Inferior parietal cortex (tissue), 1 donor: ENCODE measurements around the gene BMP2.

Source experiments
- DNase-seq: peaks from one replicate; pipeline ENCODE4 v3.0.0-alpha.2; 2016; ENCODE audit errors: extremely low spot score

The BMP2 gene

DNA sequence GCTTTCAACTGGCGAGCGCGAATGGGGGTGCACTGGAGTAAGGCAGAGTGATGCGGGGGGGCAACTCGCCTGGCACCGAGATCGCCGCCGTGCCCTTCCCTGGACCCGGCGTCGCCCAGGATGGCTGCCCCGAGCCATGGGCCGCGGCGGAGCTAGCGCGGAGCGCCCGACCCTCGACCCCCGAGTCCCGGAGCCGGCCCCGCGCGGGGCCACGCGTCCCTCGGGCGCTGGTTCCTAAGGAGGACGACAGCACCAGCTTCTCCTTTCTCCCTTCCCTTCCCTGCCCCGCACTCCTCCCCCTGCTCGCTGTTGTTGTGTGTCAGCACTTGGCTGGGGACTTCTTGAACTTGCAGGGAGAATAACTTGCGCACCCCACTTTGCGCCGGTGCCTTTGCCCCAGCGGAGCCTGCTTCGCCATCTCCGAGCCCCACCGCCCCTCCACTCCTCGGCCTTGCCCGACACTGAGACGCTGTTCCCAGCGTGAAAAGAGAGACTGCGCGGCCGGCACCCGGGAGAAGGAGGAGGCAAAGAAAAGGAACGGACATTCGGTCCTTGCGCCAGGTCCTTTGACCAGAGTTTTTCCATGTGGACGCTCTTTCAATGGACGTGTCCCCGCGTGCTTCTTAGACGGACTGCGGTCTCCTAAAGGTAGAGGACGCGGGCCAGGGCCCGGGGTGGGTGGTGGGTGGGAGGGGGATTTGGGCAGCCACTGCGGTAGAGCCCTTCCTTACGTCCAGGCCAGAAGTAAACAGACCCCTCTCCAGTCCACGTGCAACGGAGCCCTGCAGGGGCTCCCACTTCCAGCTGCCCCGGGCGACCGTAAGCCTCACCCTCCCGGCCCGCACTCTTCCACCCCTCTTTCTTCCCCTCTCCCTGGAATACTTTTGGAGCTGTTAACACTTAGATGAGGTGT, 998 bp downstream of the BMP2 start:
- DNase-seq: no peak

DNA sequence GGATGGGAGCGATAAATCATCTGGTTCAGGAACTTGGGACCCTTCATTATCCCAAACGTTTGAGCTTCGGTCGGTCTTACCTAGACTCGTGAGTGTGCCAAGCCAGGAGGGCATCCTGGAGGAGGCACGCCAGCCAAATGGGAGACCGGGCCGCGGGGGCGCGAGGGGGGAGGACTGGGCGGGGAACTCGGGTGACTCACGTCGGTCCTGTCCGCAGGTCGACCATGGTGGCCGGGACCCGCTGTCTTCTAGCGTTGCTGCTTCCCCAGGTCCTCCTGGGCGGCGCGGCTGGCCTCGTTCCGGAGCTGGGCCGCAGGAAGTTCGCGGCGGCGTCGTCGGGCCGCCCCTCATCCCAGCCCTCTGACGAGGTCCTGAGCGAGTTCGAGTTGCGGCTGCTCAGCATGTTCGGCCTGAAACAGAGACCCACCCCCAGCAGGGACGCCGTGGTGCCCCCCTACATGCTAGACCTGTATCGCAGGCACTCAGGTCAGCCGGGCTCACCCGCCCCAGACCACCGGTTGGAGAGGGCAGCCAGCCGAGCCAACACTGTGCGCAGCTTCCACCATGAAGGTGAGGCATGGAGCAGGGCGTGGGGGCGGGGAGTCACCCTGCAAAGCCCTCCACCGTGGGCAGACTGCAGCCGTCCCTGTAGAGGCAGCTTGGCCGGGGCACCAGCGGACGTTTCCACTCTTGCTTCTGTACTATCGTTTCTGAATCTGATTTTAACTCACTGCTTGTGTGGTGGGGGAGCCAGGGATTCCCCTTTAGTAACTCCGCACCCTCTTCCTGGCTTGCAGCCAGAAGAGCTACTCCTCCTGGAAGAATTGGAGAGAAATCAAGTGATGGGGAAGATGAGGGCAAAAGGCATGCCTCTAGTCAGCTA, 2.7 kb downstream of the BMP2 start:
- DNase-seq: no peak

GRCh38 chr20:6770786-6771100, 3.3 kb downstream of the BMP2 start:
- DNase-seq: no peak

- DNase-seq: no peak
Observed at GRCh38 chr20:6780433-6781190, 13.1 kb downstream of the BMP2 start.

DNA sequence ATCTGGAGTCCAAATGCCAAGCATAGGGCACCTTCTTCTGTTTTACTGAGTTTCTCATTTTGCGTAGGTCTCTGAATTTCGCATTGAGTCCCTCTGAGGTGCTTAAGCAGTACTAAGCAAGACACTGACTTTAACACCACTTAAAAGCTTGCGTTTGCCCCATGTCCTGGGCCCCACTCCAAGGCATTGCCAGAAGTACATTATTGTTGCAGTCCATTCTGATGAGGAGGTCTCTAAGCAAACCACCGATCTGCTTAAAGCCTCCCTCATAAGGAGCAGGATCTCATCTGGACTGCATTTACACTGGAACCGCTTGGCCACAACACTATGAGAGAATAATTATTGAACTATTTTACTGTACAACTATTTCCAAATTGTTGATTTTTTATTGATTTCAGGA, 16.3 kb downstream of the BMP2 start:
- DNase-seq: no peak

DNA sequence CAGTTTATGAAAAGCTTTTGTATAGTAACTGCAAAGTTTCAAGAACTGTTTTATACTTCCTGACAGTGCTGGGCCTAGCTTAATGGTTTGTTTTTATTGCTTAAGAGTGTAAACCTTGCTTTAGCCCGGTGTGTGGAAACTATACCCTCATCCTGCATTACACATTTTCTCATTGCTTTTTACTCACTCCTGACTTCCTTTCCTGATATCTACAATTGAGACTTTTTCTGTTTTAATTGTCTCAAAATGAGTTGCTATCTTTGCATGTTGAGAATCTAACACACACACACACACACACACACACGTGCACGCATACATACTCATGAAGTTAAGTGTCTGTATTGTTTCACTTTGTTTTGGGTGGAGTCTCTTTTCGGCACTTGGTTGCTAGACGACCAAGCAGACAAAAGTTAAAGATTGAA, 16.7 kb downstream of the BMP2 start:
- no peak for DNase-seq

DNA sequence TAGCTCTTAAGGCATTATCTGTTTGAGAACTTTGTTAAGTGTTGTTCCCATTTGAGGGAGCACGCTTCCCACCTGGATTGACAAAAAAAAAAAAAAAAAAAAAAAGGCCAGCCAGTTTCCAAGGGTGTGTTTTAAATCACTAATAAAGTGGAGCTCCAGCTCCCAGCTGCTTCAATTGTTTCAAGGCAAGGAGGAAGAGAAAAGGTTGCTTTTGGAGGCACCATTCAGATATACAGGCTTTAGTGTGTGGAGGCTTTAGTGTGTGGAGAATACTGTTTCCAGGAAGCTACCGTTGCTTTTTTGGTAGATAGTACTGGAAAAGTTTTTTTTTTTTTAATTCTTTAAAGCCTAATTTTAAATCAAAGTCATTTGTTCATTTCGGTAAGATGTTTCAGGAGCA, 17.3 kb downstream of the BMP2 start:
- DNase-seq: no peak

- DNase-seq: no peak
Observed at GRCh38 chr20:6786548-6786947, 19.1 kb downstream of the BMP2 start.

DNA sequence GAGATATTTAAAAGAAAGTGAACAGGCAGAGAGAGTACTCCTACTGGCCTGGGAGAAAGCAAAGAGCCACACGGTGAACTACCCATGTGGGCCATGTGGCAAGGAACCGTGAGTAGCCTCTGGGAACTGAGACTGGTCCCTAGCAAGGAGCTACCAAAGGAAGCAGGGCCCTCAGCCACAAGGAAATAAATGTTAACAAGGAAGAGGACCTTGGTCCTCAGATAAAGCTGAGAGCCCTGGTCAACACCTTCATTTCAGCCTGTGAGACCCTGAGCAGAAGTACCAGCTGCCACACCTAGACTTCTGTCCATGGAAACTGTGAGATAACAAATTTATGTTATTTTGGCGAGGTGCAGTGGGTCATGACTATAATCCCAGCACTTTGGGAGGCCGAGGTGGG, 25.3 kb downstream of the BMP2 start:
- DNase-seq: no peak

DNA sequence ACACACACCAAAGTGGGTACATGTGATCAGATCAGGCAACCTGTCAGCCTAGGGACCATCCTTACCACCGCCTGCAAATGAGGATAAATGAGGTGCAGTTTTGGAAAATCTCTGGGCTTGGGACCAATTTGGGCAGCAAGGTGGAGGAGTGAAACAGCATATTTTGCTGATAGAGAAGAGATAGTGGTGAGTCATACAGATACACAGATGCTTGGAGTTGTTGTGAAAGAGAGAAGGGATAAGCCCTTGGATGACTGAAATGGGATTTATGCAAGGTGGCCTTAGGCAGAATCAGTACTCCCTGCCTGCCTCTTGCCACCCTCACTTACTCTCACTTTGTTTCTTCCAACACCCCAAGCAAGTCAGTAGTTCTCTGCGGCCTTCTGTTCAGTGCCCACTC, 34.7 kb downstream of the BMP2 start:
- DNase-seq: no peak

GRCh38 chr20:6806275-6806674, 38.8 kb downstream of the BMP2 start:
- DNase-seq: no peak

GRCh38 chr20:6811262-6812035, 44.0 kb downstream of the BMP2 start:
- no peak for DNase-seq

DNA sequence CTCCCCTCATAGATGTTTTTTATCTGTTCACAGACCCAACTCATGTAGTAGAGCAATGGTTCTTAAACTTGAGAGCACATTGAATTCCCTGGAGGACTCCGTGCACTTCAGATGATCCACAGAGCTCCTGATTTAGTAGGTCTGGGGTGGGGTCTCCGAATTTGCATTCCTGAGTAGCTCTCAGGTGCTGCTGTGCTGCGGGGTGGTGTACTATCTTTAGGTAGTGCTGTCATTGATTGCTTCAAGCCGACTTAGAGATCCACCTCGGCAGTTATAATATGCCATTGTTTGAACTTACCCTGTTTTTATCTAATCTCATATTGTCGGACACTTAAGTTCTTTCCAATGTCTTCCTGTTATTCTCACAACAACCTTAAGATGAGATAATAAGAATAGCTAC, 45.0 kb downstream of the BMP2 start:
- DNase-seq: no peak

- DNase-seq: no peak
Observed at GRCh38 chr20:6814945-6815344, 47.5 kb downstream of the BMP2 start.

DNA sequence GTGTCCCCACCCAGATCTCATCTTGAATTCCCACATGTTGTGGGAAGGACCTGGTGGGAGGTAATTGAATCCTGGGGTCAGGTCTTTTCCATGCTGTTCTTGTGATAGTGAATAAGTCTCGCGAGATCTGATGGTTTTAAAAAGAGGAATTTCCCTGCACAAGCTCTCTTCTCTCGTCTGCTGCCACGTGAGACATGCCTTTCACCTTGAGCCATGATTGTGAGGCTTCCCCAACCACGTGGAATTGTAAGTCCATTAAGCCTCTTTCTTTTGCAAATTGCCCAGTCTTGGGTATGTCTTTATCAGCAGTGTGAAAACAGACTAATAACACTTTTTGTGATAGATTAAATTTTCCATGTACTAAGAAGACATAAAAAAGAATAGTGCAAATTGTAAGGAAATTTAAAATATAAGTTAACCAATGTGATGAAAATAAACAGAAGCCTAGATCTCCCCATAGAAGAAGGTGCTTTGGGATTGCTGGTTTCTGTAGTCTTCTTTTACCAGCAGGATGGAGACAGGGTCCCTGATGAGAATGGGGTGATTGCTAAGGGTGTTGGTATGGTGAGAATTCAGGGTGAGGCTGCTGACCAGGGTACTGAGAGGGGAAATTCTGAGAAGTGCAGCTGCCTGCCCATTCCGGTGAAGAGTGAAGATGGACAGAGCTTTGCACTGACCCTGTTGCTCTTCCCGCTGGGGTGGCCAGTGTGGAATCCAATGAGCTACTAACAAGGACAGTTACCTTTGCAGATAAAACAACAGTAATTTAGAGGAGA, 50.7 kb downstream of the BMP2 start:
- no peak for DNase-seq

GRCh38 chr20:6819599-6819998, 52.1 kb downstream of the BMP2 start:
- no peak for DNase-seq

DNA sequence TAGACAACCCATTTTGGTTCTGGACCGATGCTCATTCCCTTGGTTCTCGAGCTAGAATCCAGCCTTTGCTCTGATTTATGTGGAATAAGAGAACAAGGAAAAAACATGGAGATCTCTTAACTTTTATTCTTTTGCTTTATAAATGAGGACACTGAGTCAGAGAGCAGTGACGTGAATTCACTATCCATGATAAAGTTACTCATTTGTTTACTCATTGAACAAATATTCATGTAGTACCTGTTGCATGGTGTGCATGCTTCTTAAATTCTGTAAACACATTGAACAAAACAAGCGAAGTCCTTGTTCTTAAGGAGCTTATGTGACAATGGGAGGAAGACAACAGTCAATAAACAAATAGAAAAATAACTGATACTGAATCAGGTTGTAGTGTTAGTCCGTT, 56.9 kb downstream of the BMP2 start:
- DNase-seq: no peak

DNA sequence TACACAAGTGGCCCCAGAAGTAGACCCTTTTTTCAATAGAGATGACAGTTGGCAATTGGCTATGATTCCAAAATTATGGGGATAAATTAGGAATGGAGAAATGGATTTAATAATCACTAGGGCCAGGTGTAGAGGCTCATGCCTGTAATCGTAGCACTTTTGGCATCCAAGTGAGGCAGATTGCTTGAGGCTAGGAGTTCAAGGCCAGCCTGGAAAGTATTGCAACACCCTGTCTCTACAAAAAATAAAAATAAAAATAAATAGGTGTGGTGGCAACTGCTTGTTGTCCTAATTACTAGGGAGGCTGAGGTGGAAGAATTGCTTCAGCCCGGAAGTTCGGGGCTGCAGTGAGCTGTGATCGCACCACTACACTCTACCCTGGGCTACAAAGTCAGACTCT, 60.0 kb downstream of the BMP2 start:
- no peak for DNase-seq

- DNase-seq: peak; percentile 82
Observed at GRCh38 chr20:6828794-6829423, 61.4 kb downstream of the BMP2 start.

DNA sequence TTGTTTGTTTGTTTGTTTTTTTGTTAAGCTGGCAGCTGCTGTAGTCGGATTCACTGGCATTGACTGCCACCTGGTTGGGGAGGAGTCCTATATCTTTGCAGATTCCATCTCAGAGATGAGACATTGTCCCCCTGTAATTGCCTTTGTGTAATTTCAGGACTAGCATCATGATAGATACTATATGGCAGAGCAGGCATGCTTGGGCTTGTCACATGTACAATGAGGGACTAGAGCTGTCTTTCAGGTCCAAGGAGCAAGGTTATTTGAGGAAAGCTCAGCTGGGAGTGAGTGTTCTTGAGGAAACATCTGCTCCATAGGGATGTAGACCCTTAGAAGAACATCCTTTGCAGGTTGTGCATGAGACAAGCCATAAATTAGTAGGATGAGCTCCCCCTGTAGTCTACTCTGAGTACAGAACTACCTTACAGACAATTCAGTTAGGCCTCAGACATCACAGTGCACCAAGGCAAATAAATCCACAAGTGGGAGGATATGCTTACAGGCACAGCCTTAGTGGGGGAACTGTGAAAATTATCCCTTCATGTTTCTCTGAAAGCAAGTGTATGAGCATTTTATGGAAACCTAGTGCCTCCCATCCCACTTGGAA, 62.1 kb downstream of the BMP2 start:
- no peak for DNase-seq
